Right lobe of liver (tissue), 4 donors: ENCODE data around the gene RAD54L2.

Experiments used
- CTCF ChIP-seq, 4 donors: fragments of 200-600 bp in 3 of 4; fragments of 450-650 bp in 1 of 4; IDR thresholded peaks; one replicate each; pipeline versions ENCODE4 v1.5.1 to v1.8.0; 2016 to 2022; ENCODE audit warnings: antibody characterized with exemption in 4 of 4, mild to moderate bottlenecking in 2 of 4
- POLR2A ChIP-seq: fragments of 450-650 bp; IDR thresholded peaks from one replicate; pipeline ENCODE4 v1.6.1; 2017; ENCODE audit warnings: antibody characterized with exemption, mild to moderate bottlenecking
- donor health status: DM: no; HTN: no; CAD: no.
- donor health status: DM: no; HTN: no; CAD: no.
- donor health status: DM: no; HTN: yes; CAD: no.

GRCh38 chr3:51578238-51578637 is 39.7 kb downstream of the RAD54L2 start:
- no peak for TF ChIP-seq CTCF (IDR thresholded peaks at IDR 0.05)
- no peak for TF ChIP-seq POLR2A
